Tibial nerve (tissue), 4 donors: ENCODE results near the gene AADAC. TPM values are rescaled to one million over a fixed set of nuclear protein-coding genes. Genes with fewer than 3 reads are reported as not detected.

ENCODE experiments used
- DNase-seq, 2 donors: peaks; one replicate each; pipeline ENCODE4 v3.0.0-alpha.2; 2019; ENCODE audit warnings: low spot score in 2 of 2
- H3K27ac ChIP-seq, 4 donors: fragments of 200-600 bp; sonication (generic) in 3 of 4; one replicate each; pipeline ENCODE4 v1.5.1; 2017 to 2019; ENCODE audit warnings: mild to moderate bottlenecking in 1 of 4
- H3K27me3 ChIP-seq, 2 donors: fragments of 200-600 bp; sonication (generic) in 1 of 2; one replicate each; pipeline versions ENCODE4 v1.5.1 to v1.6.0; 2017 to 2019
- H3K36me3 ChIP-seq, 3 donors: fragments of 200-600 bp; sonication (generic); one replicate each; pipeline ENCODE4 v1.5.1; 2018 to 2019
- H3K4me1 ChIP-seq, 4 donors: fragments of 200-600 bp; sonication (generic) in 3 of 4; one replicate each; pipeline ENCODE4 v1.5.1; 2017 to 2019
- H3K4me3 ChIP-seq, 4 donors: fragments of 200-600 bp; sonication (generic) in 3 of 4; one replicate each; pipeline ENCODE4 v1.5.1; 2017 to 2019; ENCODE audit warnings: mild to moderate bottlenecking in 1 of 4, moderate library complexity in 1 of 4
- H3K9me3 ChIP-seq, 4 donors: fragments of 200-600 bp; sonication (generic) in 3 of 4; one replicate each; pipeline ENCODE4 v1.5.1; 2017 to 2019
- EP300 ChIP-seq, 2 donors: sonication (generic); formaldehyde crosslinking; IDR thresholded peaks; one replicate each; pipeline ENCODE4 v1.6.1; 2017; ENCODE audit warnings: antibody characterized with exemption in 2 of 2, mild to moderate bottlenecking in 1 of 2
- POLR2A ChIP-seq, 2 donors: fragments of 450-650 bp; IDR thresholded peaks; one replicate each; pipeline ENCODE4 v1.6.1; 2017; ENCODE audit warnings: antibody characterized with exemption in 2 of 2, mild to moderate bottlenecking in 2 of 2, moderate library complexity in 2 of 2
- WGBS, 2 donors: methylation state at CpG; one replicate each; pipeline ENCODE4 v1.1.5; 2018; 5-methylcytosine and 5-hydroxymethylcytosine counted together
- total RNA-seq, 4 donors: library from RNA; depleted of rRNA; stranded (reverse); fragments of >200 nt; gene quantifications; one replicate each; pipeline ENCODE4 v1.1.0, GENCODE V29; 2016
- TF ChIP-seq, protein P1 (sequence below), 5 experiments: fragments of 200-600 bp in 3 of 5; fragments of 450-650 bp in 2 of 5; sonication (generic) in 3 of 5; IDR thresholded peaks; one replicate each; pipeline ENCODE4 v1.5.1; 2016 to 2019; ENCODE audit warnings: antibody characterized with exemption in 5 of 5, mild to moderate bottlenecking in 3 of 5, moderate library complexity in 2 of 5

The AADAC gene
- total RNA-seq, 4 donors from 2014 or later, result not detected

DNA sequence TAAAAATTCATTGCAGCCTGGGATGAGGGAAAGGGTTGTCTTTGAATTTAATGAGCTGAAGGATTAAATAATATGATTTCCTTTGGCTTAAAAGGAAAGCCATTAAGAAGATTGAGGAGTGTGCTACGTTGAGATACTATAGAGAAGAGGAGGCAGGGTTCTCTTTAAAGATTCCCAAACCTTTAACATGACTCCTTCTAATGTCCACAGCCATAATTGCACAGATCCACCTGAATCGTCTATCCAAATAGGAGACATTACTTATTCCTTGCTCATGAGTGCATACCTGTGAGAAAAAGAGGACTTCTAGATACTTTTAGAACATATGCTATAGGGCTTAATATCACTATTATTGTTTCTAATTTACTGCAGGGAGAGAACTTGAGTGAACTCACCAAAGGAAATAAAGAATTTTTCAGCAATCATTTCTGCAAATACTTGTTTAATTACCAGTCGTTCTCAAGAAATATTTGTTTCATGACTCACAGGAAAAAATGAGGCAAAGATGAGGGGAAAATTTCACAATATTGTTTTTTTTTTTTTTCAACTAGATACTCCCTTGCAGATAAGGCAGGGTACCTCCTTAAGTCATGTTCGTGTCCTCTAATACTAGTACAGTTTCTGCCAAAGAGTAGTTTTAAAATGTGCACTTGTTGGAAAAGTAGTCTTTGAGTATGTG is 50.6 kb downstream of the AADAC start:
- 45 to 50% methylated on average over 4 of the region's 4 CpGs for WGBS, 2 donors
- DNase-seq, result no peak
- no peaks in the 10 kb centered on the region for H3K9me3 ChIP-seq
- H3K27ac ChIP-seq, result no peak overlapping the region
- no peaks in the 10 kb centered on the region for H3K27me3 ChIP-seq
- H3K36me3 ChIP-seq, result no peaks in the 10 kb centered on the region
- TF ChIP-seq POLR2A (IDR thresholded peaks at IDR 0.05) (no peak), EP300 (IDR thresholded peaks at IDR 0.05) (peak in 1 of 2 donors; percentile 22)
- no peak overlapping the region for H3K4me3 ChIP-seq
- H3K4me1 ChIP-seq, result peaks cover 0 to 8% (median under 1%) of the 10 kb centered on the region in 4 donors

DNA sequence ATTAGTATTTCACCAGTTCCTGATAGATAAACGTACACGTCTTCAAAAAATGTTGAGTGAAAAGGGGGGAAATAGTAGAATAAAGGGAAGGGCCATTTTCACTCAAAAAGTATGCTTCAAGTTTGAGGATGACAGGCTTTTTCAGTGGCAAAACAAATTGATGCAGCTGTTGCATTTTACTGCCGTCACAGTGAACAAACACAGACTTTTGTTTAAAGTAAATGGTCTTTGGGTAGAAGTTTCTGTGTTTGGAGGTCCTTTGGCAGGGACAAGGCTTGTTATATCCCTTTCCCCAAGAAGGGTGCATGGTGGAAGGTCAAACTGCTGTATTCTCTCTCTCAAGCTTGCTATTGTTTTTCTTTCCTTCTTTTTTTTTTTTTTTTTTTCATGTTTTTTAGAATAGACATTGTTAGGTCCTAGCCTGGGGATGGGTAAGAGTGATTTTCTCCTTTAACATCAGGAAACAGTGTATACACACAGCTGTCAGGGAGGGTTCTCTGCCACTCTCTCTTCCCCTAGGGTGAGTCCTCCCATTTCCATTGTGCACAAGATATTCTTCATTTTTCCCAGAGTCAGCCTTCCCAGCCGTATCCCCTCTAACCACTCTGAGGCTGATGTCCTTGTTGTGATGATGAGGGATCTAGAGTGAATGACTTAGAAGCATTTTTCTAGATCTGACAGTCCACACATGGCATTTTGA is 52.9 kb downstream of the AADAC start:
- 48 to 52% methylated on average over 4 of the region's 4 CpGs for WGBS, 2 donors
- Histone ChIP-seq H3K4me3 (no peak overlapping the region), H3K27me3 (no peaks in the 10 kb centered on the region), H3K9me3 (no peaks in the 10 kb centered on the region), H3K4me1 (peaks cover 0 to 14% (median 0%) of the 10 kb centered on the region in 4 donors), H3K27ac (no peak overlapping the region), H3K36me3 (no peaks in the 10 kb centered on the region)
- no peak for DNase-seq
- TF ChIP-seq EP300 (IDR thresholded peaks at IDR 0.05) (no peak), POLR2A (IDR thresholded peaks at IDR 0.05) (no peak)
- TF ChIP-seq, protein P1, sequence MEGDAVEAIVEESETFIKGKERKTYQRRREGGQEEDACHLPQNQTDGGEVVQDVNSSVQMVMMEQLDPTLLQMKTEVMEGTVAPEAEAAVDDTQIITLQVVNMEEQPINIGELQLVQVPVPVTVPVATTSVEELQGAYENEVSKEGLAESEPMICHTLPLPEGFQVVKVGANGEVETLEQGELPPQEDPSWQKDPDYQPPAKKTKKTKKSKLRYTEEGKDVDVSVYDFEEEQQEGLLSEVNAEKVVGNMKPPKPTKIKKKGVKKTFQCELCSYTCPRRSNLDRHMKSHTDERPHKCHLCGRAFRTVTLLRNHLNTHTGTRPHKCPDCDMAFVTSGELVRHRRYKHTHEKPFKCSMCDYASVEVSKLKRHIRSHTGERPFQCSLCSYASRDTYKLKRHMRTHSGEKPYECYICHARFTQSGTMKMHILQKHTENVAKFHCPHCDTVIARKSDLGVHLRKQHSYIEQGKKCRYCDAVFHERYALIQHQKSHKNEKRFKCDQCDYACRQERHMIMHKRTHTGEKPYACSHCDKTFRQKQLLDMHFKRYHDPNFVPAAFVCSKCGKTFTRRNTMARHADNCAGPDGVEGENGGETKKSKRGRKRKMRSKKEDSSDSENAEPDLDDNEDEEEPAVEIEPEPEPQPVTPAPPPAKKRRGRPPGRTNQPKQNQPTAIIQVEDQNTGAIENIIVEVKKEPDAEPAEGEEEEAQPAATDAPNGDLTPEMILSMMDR (IDR thresholded peaks at IDR 0.05), result no peak

DNA sequence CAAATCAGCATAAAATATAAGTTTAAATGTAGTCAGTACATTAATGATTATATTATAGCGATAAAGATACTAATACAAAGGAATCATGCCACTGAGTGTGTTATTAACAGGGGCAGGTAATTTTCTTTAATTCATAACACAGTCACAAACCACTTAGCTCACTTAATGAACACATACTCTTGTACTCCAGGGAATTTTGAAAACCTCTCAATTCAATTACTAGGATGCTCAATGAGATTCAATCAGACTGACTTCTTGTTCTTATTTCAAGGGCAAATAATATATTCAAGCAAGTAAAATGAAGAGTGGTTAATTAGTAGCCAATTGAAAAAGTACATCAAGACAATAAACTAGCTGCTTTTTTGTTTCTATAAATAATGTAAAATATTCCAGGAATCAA is 53.8 kb downstream of the AADAC start:
- no peak for DNase-seq
- H3K27me3 ChIP-seq, result no peaks in the 10 kb centered on the region
- no peak for TF ChIP-seq POLR2A (IDR thresholded peaks at IDR 0.05)
- TF ChIP-seq, protein P1 (IDR thresholded peaks at IDR 0.05), result no peak
- TF ChIP-seq EP300 (IDR thresholded peaks at IDR 0.05), result no peak
- H3K36me3 ChIP-seq, result no peaks in the 10 kb centered on the region
- H3K4me1 ChIP-seq, result peaks cover 0 to 19% (median 0%) of the 10 kb centered on the region in 4 donors
- no peaks in the 10 kb centered on the region for H3K9me3 ChIP-seq
- WGBS, 2 donors, result 96 to 100% methylated on average over 1 of the region's 1 CpG
- H3K4me3 ChIP-seq, result no peak overlapping the region
- no peak overlapping the region for H3K27ac ChIP-seq

DNA sequence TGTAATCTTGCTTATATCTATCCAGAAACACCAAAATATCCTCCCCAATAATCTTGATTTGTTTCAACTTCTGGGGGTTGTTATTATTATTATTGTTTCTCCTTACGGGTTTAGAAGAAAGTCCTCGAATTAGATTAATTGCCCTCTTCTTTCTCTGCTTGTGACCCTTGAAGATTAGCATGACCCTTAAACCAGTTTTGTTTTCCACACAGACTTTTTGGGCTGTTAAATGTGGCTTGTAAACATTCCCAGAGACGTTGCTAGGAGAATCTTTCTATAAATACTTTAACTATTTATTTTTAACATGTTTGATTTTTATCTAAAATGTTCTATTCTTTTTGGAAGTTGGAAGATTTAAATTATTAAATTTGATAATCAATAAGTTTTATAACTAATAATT is 55.3 kb downstream of the AADAC start:
- no peak for TF ChIP-seq EP300 (IDR thresholded peaks at IDR 0.05)
- TF ChIP-seq POLR2A (IDR thresholded peaks at IDR 0.05), result no peak
- TF ChIP-seq, protein P1 (IDR thresholded peaks at IDR 0.05), result no peak
- no peak overlapping the region for H3K27ac ChIP-seq
- H3K4me3 ChIP-seq, result no peak overlapping the region
- H3K36me3 ChIP-seq, result no peaks in the 10 kb centered on the region
- WGBS, 2 donors, result 12 to 19% methylated on average over 3 of the region's 3 CpGs
- peaks cover 0 to 19% (median 0%) of the 10 kb centered on the region in 4 donors for H3K4me1 ChIP-seq
- no peaks in the 10 kb centered on the region for H3K27me3 ChIP-seq
- no peak for DNase-seq
- no peaks in the 10 kb centered on the region for H3K9me3 ChIP-seq

DNA sequence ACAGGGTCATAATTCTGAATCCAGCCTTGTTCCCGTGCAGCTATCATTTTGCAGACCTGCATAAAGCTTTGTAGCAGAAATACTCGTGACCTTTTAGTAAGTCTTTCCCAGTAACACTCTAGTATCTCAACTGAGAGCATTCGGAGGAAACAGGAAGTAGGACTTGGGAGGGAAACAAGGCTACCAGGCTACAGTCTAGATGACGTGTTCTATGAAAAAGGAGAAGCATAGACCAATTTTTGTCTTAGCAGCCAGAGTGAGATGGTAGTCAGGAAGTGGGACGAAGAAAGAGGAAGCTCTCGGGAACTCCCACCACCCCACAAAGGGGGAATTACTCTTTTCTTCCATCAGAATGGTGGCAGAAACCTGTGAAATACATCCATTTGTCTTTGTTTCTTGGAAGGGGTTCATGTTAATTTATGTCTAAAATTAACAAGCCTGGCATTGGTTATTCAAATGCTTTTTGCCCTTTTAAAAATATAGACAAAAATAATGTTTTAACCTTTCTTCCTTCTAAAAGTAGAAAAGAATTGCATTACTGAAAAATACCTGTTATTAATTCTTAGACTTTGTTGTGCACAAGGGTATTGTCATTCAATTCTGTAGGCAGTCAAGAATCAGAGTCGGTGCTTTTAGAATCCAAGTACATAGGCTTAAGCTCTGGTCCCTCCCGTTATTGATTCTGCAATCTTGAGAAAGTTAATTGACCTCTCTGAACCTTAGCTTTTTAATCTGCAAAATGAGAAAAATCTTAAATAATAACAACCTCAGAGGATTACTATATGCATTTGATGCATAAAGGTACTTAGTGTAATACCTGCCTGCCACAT is 57.9 kb downstream of the AADAC start:
- Histone ChIP-seq H3K4me3 (no peak overlapping the region), H3K4me1 (peaks cover 0 to 14% (median 0%) of the 10 kb centered on the region in 4 donors), H3K36me3 (no peaks in the 10 kb centered on the region), H3K9me3 (no peaks in the 10 kb centered on the region), H3K27me3 (no peaks in the 10 kb centered on the region), H3K27ac (peak overlapping the region in 2 of 4 donors; percentile 47 to 53)
- DNase-seq, result no peak
- TF ChIP-seq POLR2A (IDR thresholded peaks at IDR 0.05) (no peak), EP300 (IDR thresholded peaks at IDR 0.05) (peak in 1 of 2 donors; percentile 74)
- 38 to 41% methylated on average over 8 of the region's 8 CpGs for WGBS, 2 donors
